HG03097 (cell line): ENCODE data around the gene ZDHHC14.
"Not testable (repeated sequence)": the region's sequence is repeated elsewhere in the genome, so short reads cannot be mapped to it uniquely, and the experiment has no call there.

ENCODE experiments used
- ATAC-seq: cut with Tn5 transposase; IDR thresholded peaks from one replicate; pipeline ENCODE4 v1.9.1; 2021; ENCODE audit not compliant: unreplicated experiment, low FRiP score

ZDHHC14 gene

DNA sequence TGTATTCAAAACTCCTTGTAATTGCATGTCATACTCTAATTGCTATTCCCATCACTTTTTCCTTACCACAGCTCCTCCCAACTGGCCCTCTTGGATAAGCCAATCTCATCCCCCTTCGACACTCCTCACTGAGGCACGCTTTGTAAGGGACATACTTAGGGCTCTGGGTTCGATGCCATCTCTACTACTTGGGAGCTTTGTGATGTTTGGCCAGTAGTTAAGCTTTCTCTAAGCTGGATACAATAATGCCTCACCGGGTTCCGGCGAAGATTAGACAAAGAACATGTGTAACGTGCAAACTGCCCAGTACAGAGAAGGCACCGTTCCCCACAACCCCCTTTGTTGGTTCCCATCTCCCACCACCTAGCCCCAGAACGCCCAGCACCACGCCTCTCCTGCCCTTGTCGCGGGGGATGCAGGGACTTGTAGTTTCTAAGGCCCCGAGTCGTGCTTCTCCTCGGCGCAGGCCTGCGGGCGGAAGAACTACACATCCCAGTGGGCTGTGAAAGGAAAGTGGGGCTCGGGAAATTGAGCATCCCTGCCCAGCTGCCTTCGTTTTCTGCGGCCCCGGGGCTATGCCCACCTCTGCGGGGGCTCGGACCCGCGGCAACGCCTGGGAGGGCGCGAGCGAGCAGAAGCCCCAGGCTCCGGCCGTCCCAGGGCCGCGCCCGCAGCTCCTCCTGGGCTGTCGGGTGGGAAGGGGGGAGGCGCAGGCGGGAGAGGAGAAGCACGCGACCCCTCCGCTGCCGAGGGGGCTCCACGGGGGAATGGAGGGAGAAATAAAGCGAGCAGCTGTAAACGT lies 1.1 kb upstream of the ZDHHC14 start:
- ATAC-seq: peak; percentile 72

- ATAC-seq: peak; percentile 1
Observed at GRCh38 chr6:157380458-157380778, 572 bp upstream of the ZDHHC14 start.

DNA sequence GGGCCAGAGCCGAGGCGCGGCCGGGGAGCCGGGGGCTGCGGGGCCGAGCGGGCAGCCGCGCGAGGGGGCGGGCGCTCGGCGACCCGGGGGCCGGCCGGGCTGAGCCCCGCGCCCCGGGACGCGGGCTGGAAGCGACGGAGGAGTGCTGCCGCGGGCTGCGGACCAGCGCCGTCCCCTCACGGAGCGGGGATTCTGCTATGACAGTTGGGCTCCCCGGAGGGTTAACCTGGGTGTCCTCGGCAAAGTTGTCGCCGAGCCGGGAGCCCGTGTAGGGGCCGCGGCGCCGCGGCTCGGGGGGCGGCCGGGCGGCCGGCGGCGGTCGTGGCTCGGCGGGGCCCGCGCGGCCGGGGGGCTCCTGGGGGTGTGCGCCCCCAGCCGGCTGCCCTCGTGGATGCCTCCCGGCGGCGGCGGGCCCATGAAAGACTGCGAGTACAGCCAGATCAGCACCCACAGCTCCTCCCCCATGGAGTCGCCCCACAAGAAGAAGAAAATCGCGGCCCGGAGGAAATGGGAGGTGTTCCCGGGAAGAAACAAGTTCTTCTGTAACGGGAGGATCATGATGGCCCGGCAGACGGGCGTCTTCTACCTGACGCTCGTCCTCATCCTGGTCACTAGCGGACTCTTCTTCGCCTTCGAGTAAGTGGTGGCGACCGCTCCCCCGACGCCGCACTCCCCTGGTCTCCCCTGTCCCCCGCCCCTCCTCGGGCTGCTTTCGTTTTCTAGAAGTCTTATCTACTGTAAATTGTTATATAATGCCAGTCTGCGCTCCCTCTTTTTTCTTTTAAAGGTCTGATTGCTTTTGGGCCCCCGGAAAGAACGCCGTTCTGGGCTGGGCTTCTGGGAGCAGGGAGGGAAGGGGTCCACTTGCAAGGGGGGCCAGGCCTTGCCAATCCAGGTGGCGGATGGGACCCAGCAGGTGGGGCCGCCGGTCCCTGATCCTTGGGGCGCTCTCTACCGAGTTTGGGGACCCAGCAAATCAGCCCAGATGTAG lies 936 bp downstream of the ZDHHC14 start:
- ATAC-seq: peak; percentile 15

DNA sequence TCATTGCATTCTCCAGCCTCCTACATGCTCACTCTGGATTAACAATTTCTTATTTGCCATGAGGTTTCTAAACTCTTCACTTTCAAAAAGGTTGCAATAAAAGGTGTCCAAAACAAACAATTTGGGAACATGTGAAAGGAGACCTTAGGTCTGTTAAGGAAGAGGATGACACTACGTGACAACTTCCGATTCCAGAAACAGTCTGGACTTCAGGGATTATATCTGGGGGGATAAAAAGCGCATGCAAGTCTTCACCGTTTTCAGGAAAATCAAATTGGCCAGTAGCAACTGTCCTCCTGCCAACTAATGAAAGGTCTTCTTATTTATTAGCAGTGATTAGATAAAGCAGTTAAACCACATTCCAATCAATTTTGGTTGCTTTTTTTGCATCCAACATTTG lies 1.8 kb downstream of the ZDHHC14 start:
- no peak for ATAC-seq

DNA sequence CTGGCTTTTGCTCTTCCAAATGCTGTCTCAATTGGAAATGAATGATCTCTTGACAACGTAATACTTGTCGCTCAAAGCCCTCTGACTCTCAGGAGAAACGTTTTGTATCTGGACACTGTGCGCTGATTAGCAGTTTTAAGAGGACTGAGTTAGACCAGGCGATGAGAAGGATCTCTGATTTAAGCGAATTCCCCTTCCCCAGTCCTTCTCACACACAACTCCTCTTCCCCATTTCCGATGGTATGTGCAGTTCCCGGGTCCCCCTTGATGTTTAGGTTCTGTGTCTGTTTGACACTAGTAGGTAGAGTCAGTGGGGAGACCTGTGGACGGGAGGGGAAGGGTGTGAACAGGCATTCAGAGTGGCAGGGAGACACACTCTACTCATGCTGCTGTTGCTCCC lies 2.5 kb downstream of the ZDHHC14 start:
- ATAC-seq: no peak

GRCh38 chr6:157384962-157385361 lies 4.0 kb downstream of the ZDHHC14 start:
- ATAC-seq: not testable (repeated sequence)

DNA sequence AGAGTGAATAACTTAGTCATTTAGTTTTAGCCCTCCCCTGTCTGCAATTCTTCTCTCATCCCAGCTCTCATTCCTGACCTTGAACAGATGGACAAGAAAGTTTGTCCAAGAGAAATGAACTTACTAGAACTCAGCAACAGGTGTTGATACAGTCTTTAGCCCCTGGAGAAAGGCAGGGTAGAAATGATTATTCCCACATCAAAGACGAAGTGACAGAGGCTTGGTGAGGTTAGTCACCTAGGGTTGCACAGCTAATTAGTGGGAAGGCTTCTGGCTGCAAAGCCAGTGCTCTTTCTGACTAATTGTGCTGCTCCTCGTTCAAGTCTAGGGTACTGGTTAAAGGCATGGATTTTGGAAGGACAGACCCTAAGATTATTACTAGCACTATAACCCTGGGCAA lies 4.5 kb downstream of the ZDHHC14 start:
- no peak for ATAC-seq

- no peak for ATAC-seq
Observed at GRCh38 chr6:157386023-157386422, 5.0 kb downstream of the ZDHHC14 start.

- ATAC-seq: no peak
Observed at GRCh38 chr6:157386454-157386853, 5.5 kb downstream of the ZDHHC14 start.

GRCh38 chr6:157388924-157389323 lies 7.9 kb downstream of the ZDHHC14 start:
- ATAC-seq: no peak

- ATAC-seq: no peak
Observed at GRCh38 chr6:157390273-157391060, 9.5 kb downstream of the ZDHHC14 start.

- no peak for ATAC-seq
Observed at GRCh38 chr6:157392927-157393668, 12.1 kb downstream of the ZDHHC14 start.

DNA sequence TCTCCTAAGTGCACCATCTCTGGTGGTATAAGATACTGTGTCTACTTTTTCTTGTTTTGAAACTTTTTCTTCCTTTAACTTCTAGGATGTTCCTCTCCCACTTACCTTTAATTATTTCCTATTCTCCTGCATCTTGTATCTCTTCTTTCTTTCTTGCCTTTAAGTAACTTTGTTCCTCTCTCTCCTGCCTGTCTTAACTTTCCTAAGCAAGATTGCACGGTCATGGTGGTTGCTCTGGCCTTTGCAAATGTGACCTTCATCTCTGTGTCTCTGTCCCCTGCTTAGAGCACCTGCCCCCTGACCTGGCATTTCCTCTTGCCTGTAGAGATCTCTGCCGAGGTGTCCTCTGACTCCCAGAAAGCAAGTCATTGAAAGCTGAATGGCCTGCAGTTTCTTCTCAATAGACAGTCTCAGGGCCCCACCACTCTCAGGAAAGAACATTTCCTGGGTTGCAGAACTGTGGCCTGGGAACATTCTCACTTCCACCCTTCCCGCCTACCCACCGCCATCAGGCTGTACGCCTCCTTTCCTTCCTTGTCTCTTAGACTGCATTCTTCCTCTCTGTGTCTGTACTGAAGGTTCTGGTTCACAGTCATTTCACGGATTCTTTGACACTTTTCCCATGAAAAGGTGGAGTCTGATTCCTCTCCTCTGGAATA lies 12.8 kb downstream of the ZDHHC14 start:
- no peak for ATAC-seq

GRCh38 chr6:157395199-157395598 lies 14.2 kb downstream of the ZDHHC14 start:
- ATAC-seq: not testable (repeated sequence)

DNA sequence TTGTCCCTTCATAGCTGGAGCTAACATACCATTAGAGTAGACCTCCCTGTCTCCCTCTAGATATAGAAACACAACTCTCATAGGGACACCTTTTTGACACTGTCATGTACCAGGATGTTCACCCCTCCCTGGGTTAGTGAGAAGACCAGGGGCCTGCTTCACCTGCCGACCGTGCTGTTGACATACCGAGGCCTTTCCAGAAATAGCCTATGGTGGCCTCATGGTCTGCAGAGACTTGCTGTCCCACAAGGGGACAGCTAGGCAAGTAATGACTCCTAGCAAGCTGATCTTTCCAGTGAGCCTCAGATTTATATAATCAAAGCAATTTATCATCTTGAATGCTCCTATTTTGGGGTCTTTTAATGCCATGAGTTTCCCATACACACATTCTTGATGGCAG lies 15.0 kb downstream of the ZDHHC14 start:
- ATAC-seq: no peak

- ATAC-seq: no peak
Observed at GRCh38 chr6:157397660-157398059, 16.7 kb downstream of the ZDHHC14 start.

DNA sequence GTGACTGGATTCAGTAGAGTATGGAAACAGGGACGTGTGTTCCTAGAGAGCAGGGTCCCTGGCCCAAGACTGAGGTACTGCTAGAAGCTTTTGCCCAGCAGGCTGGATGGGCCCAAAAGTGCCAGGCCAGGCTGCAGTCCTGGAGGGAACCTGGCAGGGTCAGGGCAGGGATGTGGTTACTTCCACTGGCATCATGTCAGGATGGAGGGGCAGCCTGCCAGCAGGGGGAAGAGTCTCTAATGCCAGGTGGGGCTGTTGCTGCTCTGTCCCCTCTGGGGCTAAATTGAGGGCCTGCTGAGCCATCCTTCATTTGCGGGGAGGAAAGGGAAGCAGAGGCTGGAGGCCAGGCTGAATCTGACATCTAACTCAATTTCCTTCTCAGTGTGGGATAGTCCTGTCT lies 17.2 kb downstream of the ZDHHC14 start:
- ATAC-seq: no peak

DNA sequence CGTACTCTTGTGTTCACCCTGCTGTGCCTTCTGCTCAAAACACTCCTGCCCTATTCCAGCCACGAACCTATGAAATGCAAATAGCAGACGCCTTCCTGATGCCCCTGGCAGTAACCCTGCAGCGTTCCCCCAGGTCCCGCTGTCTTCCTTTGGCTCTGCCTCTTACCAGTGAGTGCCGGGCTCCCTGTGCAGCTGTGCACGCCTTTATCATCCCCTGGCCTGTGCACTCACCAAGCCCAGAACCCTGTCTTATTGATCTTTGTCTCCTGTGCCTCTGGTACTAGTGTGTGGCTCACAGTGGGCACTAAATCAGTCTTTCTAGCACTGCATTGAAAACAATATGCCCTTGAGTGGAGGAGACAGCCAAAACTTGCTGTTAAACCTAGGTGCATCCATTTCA lies 19.7 kb downstream of the ZDHHC14 start:
- no peak for ATAC-seq

- no peak for ATAC-seq
Observed at GRCh38 chr6:157401734-157402338, 20.8 kb downstream of the ZDHHC14 start.
